Frontal cortex (tissue), 4 donors: ENCODE measurements around the gene MYO3B. TPM values are rescaled to one million over a fixed set of nuclear protein-coding genes. Genes with fewer than 3 reads are reported as not detected.

Experiments
- DNase-seq, 2 donors: peaks; one replicate each; pipeline ENCODE4 v3.0.0; 2012; ENCODE audit warnings: low spot score in 2 of 2
- FAIRE-seq: peaks from 2 replicates; lab custom pipeline; 2012; peaks lifted over from hg19 to GRCh38; lab: Jason Lieb, UNC
- total RNA-seq: library from RNA; depleted of rRNA; stranded (reverse); fragments of >200 nt; gene quantifications from one replicate; pipeline ENCODE4 v1.2.3, GENCODE V29; 2014
- donor health status: control.
- donor health status: control.
- donor health status: control.

The MYO3B gene
- total RNA-seq, 1 donor from 2014 or later: 0.41 TPM

DNA sequence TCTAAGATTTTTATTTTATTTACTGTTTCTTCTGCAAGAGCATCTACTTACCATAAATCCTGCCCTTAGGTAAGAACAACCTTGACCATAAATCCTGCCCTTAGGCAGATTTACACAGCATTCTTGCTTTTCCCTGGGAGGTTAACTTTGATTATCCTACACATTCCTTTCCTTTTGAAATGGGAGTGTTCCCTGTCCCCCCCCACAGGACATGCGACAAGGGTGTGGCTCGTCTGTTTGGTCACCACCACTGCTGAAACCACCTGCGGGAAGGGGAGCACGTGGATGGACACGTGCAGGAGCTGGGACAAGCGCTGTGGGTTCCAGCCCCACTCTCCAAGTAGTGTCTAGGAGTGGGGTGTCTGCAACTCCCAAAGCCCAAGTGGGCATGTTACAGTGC is 297.9 kb downstream of the MYO3B start:
- DNase-seq (no peak), FAIRE-seq (no peak)

DNA sequence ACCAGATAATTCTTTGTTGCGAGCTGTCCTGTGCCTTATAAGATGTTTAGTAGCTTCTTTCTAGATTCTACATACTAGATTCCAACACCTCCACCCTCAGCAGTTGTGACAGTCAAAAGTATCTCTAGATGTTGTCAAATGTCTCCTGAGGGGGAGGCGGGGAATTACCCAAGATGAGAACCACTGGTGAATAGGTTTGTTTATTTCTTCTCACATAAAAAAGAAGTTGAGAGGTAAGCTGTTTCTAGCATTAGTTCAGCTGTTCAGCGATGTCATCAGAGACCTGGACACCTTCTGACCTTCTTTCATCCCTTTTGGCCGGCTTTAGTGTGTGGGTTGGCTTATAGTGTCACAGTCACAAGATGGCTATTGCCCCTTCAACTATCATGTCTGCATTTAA is 299.7 kb downstream of the MYO3B start:
- FAIRE-seq: no peak
- no peak for DNase-seq

DNA sequence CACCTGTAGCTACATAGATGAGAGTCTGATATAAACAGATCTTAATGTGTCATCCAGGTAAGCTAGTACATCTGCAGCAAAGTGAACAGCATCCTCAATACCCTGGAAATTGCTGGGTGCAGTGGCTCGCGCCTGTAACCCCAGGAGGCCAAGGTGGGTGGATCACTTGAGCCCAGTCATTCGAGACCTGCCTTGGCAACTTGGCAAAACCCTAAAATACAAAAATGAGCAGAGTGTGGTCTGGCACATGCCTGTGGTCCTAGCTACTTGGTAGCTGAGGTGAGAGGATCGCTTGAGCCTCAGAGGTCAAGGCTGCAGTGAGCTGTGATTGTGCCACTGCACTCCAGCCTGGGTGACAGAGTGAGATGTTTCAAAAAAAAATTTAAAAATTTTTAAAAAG is 303.3 kb downstream of the MYO3B start:
- DNase-seq (no peak), FAIRE-seq (no peak)

DNA sequence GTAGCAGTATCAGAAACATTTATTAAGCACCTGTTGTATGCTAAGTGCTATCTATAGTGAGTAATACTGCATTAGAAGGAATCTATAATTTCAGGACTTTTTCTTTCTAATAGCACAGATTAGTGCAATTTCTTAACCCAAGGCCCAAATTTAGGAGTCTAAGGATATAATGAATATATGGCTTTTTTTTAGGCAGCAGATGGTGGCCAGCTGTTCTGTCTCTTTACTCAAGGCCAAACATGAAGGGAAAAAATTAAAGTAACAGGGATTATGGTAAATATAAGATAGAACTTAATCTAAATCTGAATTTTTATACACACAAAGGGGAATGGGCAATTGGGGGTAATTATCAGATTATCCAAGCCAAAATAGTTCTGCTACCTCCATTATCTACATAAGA is 306.6 kb downstream of the MYO3B start:
- no peak for FAIRE-seq

DNA sequence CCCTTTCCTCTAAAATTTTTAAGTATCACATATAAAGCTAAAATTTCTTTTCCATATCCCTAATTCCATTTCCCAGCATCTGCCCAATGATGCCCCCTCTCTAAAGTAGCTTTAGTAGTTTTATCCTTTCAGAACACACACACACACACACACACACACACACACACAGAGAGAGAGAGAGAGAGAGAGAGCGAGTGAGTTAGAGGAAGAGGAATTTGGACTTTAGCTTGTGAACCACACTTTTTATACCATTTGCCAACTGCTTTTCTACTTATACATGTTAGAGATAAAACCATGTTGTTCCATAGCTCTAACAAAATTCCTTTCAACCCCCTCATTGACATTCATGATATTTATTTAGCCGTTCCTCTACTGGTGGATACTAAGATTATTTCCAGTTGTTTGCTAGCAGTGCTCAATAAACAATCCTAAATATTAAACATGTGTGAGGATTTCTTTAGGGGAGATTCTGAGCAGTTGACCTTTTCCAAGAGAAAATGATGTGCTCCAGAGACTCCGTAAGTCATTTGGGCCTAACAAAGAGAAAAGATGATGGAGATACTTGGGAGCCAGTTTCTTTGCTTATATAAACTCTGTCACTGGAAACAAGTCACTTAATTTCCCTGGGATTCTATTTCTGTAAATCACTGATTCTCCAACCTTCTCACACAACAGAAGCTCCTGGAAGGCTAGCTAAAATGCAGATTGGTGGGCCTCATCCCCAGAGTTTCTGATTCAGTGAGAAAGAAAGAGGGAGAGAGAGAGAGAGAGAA is 307.5 kb downstream of the MYO3B start:
- DNase-seq (no peak), FAIRE-seq (no peak)

More for the DNA sequence above, 306.6 kb downstream of the MYO3B start:
- no peak for DNase-seq

DNA sequence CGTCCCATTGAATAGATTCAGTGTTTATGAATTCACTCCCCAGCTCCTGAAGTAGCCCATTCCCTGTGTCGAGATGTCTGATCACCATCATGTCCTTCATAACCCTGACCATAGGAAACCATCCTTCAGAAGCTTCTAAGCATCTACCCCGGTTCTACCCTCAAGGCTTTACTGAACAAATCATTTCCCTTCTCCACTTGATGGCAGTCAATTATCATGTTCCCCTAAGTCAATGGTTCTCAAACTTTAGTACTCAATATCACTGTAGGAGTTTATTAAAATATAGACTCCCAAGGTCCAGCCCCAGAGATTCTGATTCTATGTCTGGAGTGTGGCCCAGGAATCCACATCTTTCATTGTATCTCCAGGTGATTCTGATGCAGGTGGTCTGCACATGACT is 308.8 kb downstream of the MYO3B start:
- FAIRE-seq: no peak
- peak; percentile 20 for DNase-seq

DNA sequence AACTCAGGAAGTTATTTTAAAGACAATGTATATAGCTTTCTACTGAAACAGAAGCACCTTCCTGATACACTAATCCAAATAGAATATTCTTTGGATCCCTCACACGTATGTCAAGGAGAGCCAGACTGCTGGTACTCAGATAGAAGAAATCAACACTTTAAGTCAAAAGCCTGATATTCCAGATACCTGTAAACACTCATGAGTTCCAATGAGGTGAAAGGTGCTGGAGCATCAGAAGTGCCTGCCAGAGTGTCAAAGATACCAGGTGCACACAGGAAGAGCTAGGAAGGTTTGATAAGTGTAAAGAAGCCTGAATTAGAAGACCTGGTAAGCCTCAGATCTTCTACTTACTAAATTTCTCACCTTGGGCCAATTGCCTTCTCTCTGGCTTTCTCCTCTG is 310.9 kb downstream of the MYO3B start:
- DNase-seq: no peak
- no peak for FAIRE-seq

DNA sequence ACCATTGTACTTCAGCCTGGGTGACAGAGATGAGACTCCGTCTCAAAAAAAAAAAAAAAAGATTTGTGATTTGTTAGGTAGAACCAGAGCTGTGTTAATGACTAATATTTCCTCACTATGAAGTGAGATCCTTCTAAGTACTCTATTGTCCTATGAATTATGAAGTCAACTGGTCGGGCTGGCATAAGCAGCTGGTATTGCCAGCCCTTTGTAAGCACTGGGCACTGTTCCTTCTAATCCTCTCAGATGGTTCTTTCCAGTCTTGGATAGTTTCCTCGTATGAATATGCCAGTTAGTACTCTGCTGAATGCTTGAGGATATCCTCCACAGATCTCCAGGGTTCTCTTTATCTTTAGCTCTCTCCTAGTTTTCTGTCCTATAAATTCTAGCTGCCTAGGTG is 314.1 kb downstream of the MYO3B start:
- no peak for FAIRE-seq
- DNase-seq: peak in 1 of 2 donors; percentile 6

DNA sequence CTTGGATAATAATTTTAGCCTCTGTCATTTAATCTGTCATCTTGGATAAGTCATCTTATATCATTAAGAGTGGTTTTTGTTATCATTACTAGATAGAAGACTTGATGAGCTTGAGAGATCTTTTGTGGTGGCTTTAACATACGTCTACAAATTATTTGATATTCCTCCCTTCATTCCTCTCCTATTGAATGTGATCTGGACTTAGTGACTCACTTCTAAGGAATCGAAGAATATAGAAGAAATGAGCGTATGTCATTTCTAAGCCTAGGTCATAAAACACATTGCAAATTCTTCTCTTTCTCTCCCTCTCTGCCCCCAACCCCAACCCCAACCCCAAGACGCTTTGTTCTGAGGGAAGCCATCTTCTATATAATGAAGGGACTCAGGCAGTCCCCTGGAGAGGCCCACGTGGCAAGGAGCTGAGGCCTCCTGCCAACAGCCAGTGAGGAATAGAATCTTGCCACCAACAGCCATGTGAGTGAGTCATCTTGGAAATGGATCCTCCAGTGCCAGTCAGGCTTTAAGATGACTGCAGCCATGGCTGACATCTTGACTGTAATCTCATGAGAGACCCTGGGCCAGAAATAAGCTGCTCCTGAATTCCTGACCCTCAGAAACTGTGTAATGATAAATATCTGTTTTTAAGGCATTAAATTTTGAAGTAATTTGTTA is 315.6 kb downstream of the MYO3B start:
- no peak for DNase-seq

DNA sequence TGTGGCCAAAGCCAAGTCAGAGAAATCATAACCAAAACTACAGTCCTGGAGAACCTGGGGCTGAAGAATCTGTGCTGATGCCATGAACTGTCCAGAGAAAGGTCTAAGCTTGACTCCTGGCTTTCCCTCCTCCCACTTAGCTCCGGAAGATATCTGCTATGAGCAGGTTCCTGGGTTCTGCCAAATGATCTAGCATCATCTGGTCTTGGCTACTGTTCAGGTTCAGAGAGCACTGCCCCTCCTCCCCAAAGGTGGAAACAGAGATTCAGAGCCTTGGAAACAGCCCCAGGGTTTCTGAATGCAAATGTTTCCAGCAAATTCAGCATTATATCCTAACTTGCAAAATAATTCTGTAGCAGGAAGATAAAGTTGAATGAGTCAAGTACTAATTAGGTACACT is 317.9 kb downstream of the MYO3B start:
- FAIRE-seq (no peak), DNase-seq (no peak)

More for the DNA sequence above, 315.6 kb downstream of the MYO3B start:
- no peak for FAIRE-seq

DNA sequence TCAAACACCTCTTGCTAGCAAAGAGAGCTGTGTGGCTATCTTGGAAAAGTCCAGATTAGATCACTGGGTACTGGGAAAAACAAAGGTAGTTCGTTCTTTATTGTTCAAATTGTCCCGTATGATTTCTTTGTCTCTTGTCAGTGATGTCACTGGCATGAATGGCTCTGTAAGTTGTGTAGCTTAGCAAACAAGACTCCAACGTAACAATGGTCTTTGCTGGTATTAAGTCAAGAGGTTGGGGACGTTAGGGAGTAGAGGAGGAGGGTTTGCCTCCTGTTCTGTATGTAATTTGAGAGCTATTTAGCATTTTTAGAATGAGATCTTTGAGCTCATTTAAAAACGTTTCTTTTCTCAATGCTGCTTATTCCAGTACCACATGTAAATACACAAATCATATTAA is 320.7 kb downstream of the MYO3B start:
- no peak for DNase-seq
- no peak for FAIRE-seq

DNA sequence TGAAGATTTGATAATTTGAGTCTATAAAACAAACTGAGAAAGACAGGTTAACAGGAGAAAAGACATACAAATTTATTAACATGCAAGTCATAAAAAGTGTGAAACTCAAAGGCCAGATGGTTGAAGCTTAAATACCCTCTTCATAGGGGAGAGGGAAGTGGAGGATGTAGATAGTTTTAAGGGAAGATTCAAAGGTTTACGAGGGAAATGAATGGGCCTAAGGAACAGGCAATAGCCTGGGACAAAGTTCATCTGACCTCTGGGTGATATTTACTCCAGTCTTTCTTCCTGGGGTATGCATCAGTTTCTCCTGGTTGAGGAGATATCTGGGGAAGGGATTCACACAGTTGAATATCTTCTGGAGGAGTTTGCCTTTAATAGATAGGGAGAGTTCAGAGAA is 322.2 kb downstream of the MYO3B start:
- FAIRE-seq: no peak
- no peak for DNase-seq

DNA sequence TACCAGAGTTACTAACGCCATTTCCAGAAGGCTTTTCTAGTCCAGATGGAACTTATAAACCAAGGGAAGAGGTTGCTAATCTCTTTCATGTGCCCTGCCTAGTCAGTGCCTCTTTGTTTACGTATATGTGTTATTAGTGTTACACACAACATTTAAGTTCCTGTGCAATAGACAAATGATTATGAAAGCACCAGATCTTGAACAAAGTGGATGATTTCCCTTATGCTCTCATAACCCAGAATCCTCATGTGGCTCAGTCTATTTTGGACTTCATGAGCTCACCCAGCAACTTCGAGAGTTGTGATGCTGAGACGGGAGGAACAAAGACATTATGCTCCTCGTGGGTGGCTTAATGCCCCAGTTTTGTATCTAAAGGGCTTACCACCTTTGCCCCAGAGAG is 322.8 kb downstream of the MYO3B start:
- FAIRE-seq: no peak
- DNase-seq: no peak

DNA sequence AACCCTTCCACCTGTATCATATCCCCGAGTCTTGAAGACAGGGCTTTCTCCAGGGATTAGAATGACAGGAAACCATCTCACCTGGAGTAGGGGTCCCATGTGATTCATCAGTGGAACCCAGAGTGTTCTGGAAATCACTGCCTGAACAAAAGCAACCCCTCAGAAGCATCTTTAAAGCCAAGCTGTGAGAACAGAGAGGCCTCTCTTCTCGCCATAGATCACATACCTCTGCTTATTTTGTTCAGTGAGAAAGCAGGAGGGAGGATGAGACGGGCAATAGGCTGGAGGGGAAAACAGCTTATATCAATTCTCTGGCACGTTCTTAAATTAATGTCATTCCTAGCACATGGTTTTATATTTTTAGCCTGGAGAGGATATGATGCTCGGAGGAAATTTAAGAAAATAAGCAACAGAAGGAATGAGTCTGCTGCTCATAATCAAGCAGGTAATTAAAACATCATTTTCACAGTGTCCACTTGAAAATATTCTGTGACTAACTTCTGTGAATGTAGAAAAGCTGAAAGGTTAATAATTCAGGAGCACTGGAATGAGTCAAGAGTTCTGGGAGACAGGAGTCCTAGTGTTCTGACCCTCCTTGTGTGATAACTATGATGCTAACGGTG is 323.6 kb downstream of the MYO3B start:
- no peak for FAIRE-seq
- no peak for DNase-seq

DNA sequence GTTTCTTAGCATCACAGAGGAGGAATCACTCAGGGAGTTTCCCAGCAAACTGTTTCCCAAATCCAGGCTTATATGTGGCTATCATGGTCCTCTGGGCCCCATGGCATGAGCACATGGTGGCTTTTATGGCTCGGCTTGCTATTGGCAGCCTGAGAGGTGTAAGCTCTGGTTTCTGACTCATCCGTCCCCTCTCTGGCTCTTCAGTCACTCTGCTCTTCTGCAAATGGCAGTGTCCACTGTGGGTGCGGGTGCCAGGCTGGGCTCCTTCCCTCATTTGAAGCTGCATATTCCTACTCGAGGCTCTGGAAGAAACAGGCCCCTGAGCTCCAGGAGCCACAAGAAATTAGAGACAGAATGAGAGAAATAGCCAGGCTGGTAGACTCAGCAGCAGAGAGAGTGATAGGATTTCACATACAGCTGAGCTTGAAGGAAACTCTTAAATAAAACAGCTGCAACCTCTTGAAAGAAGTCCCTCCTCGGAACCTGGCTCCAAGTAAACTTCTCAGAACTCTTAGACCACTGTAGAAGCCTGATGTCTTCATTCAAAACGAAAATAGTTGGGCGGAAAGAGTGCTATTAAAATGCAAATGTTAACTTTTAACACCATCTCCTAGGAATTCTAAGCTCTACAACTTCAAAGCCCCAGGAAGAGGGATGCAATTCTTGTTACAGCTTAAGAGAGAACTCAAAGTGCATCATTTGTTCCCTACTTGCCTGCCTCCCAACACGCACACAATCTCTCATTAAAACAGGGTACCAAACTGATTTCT is 324.6 kb downstream of the MYO3B start:
- FAIRE-seq (no peak), DNase-seq (no peak)

DNA sequence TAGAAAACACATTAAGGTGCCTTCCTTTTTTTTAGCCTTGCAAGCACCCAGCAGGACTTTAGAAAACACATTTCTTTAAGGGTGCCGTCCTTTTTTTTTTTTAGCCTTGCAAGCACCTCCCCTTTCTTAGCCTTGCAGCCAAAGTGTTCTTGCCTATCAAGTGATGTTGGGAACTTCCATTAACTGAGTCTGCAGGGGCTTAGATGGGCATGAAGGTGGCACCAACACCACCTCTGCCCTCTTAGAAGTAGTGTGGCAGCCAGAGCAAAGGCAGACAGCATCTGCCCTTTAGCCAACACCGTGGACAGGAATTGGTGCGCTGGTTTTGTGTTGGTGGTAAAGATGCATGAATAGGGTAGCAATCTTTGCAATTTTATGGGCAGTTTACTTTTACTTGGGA is 325.6 kb downstream of the MYO3B start:
- FAIRE-seq (no peak), DNase-seq (no peak)

DNA sequence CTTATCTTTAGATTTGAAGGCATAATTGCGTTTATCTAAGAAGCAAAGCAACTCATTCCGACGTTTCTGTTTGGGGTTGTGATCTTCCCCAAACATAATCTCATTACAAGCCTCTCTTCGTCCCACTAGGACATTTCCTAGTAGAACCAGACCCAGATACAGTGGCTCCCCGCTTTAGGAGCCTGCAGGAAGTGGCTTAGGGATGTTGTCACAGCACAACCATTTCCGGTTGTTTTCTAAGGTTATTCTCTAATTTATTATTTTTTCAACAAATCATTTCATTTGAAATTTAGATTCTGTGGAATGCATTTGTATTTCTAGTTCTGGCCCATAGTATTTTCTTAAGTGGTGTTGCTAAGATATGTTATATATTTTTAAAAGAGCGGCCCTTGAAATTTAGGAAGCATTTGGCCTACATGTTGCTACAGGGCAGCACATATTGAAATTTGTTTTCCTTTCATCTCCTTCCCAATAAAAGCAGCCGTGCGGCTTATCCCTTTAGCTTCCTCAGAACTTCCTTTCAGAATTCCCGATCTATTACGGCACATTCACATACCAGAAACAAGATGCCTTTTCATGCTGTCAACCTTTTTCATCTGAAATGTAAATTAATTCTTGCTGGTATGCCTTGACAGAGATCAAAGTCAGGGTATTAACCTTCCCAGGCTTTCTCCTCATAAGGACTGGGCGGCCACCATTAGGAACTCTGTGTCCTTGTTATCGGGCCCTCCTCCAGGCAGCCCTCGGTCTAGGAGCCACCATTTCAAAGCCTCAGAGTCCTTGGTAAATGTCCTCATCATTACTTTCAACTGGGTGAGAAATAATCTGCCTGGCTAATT is 326.2 kb downstream of the MYO3B start:
- FAIRE-seq: no peak
- DNase-seq: no peak

DNA sequence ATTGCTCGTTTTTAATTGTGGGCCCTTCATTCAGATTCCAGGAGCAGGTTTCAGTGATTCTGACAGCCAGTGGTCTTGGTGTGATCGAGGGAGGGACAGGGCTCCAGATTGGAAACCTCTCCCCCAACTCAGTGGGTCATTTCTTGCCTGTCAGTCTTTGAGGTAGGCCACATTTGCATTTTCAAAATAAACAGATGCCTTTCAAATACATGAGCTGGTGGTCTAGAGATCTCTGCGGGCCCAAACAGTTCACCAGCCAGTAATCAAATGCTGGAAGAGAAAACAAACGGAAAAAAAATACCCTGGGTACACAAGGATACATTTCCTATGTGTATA is 326.8 kb downstream of the MYO3B start:
- FAIRE-seq (no peak), DNase-seq (no peak)

DNA sequence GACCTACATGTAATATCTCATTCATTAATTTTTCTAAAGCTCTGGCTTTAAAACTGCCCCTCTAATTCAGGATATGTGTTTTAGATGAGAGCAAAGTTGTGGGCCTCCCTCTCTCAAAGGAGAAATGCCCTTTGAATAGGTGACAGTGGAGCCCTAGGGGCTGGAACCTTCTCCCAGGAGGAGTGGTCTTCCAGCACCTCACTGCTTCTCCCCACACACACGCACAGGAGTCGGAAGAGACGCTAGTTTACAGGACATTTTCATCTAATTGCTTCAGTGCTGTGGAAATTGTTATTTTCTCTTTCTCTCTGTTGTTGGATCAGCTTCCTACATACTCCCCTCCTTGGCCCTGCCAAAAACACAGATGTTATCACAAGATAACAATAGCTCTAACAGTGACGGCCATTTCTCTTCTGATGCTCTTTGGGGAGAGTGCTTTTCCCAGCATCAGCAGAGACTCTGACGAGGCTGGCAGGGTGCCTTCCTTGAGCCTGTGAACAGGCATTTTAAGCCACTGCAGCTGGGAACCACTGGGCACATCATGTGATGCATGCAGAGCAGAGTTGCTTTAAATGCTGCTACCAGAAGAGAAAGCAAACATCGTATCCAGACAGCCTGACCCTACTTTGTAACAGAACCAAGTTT is 327.8 kb downstream of the MYO3B start:
- no peak for FAIRE-seq
- DNase-seq: peak; percentile 26 to 30
